Lower leg skin (tissue), 3 donors: ENCODE data around the gene SMC1B.

ENCODE experiments used
- POLR2A ChIP-seq, 2 donors: fragments of 450-650 bp; IDR thresholded peaks; one replicate each; pipeline ENCODE4 v1.6.1; 2016 to 2017; ENCODE audit warnings: antibody characterized with exemption in 2 of 2, mild to moderate bottlenecking in 1 of 2, moderate library complexity in 1 of 2
- TF ChIP-seq, protein P1 (sequence below), 3 donors: fragments of 450-650 bp; IDR thresholded peaks; one replicate each; pipeline ENCODE4 v1.5.1; 2016; ENCODE audit warnings: antibody characterized with exemption in 3 of 3, mild to moderate bottlenecking in 3 of 3, moderate library complexity in 2 of 3

GRCh38 chr22:45418770-45419138 is 5.4 kb upstream of the SMC1B start:
- no peak for TF ChIP-seq POLR2A (IDR thresholded peaks at IDR 0.05)
- TF ChIP-seq, protein P1, sequence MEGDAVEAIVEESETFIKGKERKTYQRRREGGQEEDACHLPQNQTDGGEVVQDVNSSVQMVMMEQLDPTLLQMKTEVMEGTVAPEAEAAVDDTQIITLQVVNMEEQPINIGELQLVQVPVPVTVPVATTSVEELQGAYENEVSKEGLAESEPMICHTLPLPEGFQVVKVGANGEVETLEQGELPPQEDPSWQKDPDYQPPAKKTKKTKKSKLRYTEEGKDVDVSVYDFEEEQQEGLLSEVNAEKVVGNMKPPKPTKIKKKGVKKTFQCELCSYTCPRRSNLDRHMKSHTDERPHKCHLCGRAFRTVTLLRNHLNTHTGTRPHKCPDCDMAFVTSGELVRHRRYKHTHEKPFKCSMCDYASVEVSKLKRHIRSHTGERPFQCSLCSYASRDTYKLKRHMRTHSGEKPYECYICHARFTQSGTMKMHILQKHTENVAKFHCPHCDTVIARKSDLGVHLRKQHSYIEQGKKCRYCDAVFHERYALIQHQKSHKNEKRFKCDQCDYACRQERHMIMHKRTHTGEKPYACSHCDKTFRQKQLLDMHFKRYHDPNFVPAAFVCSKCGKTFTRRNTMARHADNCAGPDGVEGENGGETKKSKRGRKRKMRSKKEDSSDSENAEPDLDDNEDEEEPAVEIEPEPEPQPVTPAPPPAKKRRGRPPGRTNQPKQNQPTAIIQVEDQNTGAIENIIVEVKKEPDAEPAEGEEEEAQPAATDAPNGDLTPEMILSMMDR (IDR thresholded peaks at IDR 0.05), result no peak
